Vagina (tissue), 2 donors: ENCODE measurements around the gene MTCL1. TPM values are rescaled to one million over a fixed set of nuclear protein-coding genes. Genes with fewer than 3 reads are reported as not detected.

Source experiments
- DNase-seq, 2 donors: peaks; one replicate each; pipeline ENCODE4 v3.0.0-alpha.2; 2017; ENCODE audit errors: extremely low spot score in 2 of 2
- H3K27ac ChIP-seq: fragments of 200-600 bp; sonication (generic); one replicate; pipeline ENCODE4 v1.5.1; 2019
- H3K27me3 ChIP-seq: fragments of 200-600 bp; sonication (generic); one replicate; pipeline ENCODE4 v1.5.1; 2019
- H3K36me3 ChIP-seq, 2 donors: fragments of 200-600 bp; sonication (generic); one replicate each; pipeline ENCODE4 v1.5.1; 2017 to 2019
- H3K4me1 ChIP-seq: fragments of 200-600 bp; sonication (generic); one replicate; pipeline ENCODE4 v1.5.1; 2019
- H3K4me3 ChIP-seq, 2 donors: fragments of 200-600 bp; sonication (generic); 1 replicate in 1 of 2; 2 replicates in 1 of 2; pipeline ENCODE4 v1.5.1; 2016 to 2019
- H3K9me3 ChIP-seq: fragments of 200-600 bp; sonication (generic); one replicate; pipeline ENCODE4 v1.5.1; 2019
- POLR2A ChIP-seq, 2 donors: fragments of 450-650 bp; IDR thresholded peaks; one replicate each; pipeline ENCODE4 v1.6.1; 2017; ENCODE audit warnings: antibody characterized with exemption in 2 of 2, mild to moderate bottlenecking in 2 of 2, moderate library complexity in 2 of 2
- POLR2AphosphoS5 ChIP-seq, 2 donors: sonication (generic); formaldehyde crosslinking; IDR thresholded peaks; one replicate each; pipeline ENCODE4 v1.9.0; 2017; ENCODE audit warnings: antibody characterized with exemption in 2 of 2, mild to moderate bottlenecking in 2 of 2, low read depth in 1 of 2; ENCODE audit not compliant: insufficient read depth in 1 of 2
- intact Hi-C: fragments of 100-400 bp; cut with DNase I; formaldehyde crosslinking; loops from one replicate; pipeline ENCODE4 v1.15.1; 2023
- total RNA-seq: library from RNA; depleted of rRNA; stranded (reverse); fragments of >200 nt; gene quantifications from one replicate; pipeline ENCODE4 v1.2.3, GENCODE V29; 2016
- TF ChIP-seq, protein P1 (sequence below), 3 experiments: fragments of 450-650 bp in 2 of 3; fragments of 200-600 bp in 1 of 3; sonication (generic) in 1 of 3; IDR thresholded peaks; one replicate each; pipeline ENCODE4 v1.5.1; 2017 to 2019; ENCODE audit warnings: antibody characterized with exemption in 3 of 3, mild to moderate bottlenecking in 2 of 3, moderate library complexity in 2 of 3

The MTCL1 gene
- 23.6 TPM for total RNA-seq

DNA sequence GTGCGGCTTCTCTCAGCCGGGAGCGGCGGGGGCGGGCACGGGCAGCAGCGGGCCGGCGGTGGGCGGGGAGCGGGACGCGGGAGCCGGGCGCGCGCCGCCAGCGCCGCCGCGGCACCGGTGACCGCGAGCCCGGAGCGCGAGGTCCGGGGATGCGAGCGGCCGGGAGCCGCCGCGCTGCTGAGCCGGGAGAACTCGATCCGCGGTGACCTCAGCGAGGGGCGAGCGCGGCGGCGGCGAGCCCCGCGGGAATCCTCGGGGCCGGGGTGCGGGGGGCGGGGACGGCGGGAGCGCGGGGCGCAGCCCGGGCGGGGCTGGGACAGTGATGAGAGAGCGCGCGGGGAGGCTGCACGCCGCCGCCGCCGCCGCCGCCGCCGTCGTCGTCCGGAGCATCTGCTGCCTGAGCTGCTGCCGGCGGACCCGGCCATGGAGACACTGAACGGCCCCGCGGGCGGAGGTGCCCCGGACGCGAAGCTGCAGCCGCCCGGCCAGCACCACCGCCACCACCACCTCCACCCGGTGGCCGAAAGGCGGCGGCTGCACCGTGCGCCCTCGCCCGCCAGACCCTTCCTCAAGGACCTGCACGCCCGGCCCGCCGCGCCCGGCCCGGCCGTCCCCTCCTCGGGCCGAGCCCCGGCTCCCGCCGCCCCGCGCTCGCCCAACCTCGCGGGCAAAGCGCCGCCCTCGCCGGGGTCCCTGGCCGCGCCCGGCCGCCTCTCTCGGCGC, at the start of gene MTCL1:
MTCL1 (plus strand) TSS at position 319 of the 723 bp plus-strand sequence; CDS start at position 424, 105 bp downstream.
- H3K27ac ChIP-seq, result peak within 1 kb of the TSS; percentile 84
- peaks cover 18% of the 10 kb centered on the region for H3K4me1 ChIP-seq
- TF ChIP-seq, protein P1, sequence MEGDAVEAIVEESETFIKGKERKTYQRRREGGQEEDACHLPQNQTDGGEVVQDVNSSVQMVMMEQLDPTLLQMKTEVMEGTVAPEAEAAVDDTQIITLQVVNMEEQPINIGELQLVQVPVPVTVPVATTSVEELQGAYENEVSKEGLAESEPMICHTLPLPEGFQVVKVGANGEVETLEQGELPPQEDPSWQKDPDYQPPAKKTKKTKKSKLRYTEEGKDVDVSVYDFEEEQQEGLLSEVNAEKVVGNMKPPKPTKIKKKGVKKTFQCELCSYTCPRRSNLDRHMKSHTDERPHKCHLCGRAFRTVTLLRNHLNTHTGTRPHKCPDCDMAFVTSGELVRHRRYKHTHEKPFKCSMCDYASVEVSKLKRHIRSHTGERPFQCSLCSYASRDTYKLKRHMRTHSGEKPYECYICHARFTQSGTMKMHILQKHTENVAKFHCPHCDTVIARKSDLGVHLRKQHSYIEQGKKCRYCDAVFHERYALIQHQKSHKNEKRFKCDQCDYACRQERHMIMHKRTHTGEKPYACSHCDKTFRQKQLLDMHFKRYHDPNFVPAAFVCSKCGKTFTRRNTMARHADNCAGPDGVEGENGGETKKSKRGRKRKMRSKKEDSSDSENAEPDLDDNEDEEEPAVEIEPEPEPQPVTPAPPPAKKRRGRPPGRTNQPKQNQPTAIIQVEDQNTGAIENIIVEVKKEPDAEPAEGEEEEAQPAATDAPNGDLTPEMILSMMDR (IDR thresholded peaks at IDR 0.05), result no peak
- TF ChIP-seq POLR2AphosphoS5 (IDR thresholded peaks at IDR 0.05; ENCODE audit: insufficient read depth in 1 of 2, low read depth in 1 of 2) (no peak), POLR2A (IDR thresholded peaks at IDR 0.05) (no peak)
- H3K9me3 ChIP-seq, result no peaks in the 10 kb centered on the region
- no peaks in the 10 kb centered on the region for H3K27me3 ChIP-seq
- no peaks in the 10 kb centered on the region for H3K36me3 ChIP-seq
- peak in 1 of 2 donors; percentile 60 for DNase-seq
- intact Hi-C loops, result no loop called here
- H3K4me3 ChIP-seq, result peak within 1 kb of the TSS; percentile 52 to 84

DNA sequence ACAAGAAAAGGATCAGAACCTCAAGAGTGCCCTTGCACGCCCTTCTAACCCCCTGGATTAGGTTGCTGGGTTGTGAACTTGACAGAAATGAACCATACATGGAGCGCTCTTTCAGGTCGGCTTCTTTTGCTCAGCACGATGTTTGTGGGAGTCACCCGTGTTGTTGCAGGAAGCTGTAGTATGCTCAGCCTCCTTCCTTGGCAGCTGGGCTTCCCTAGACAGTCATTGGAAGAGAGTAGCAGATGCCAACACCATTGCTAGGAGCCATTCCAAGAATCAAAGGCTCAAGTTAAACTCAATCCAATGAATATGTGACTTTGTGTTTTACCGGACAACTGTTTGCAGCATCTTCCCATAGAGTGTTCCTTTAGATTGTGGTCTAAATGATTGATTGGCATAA, 49.1 kb upstream of the MTCL1 start:
- intact Hi-C loops, result loop anchor here (10.0 kb wide), 1 partner anchor 329 kb away; no protein-coding TSS in a partner anchor
- TF ChIP-seq, protein P1 (IDR thresholded peaks at IDR 0.05), result no peak
- TF ChIP-seq POLR2A (IDR thresholded peaks at IDR 0.05) (no peak), POLR2AphosphoS5 (IDR thresholded peaks at IDR 0.05; ENCODE audit: insufficient read depth in 1 of 2, low read depth in 1 of 2) (no peak)
- H3K27ac ChIP-seq, result no peak overlapping the region

DNA sequence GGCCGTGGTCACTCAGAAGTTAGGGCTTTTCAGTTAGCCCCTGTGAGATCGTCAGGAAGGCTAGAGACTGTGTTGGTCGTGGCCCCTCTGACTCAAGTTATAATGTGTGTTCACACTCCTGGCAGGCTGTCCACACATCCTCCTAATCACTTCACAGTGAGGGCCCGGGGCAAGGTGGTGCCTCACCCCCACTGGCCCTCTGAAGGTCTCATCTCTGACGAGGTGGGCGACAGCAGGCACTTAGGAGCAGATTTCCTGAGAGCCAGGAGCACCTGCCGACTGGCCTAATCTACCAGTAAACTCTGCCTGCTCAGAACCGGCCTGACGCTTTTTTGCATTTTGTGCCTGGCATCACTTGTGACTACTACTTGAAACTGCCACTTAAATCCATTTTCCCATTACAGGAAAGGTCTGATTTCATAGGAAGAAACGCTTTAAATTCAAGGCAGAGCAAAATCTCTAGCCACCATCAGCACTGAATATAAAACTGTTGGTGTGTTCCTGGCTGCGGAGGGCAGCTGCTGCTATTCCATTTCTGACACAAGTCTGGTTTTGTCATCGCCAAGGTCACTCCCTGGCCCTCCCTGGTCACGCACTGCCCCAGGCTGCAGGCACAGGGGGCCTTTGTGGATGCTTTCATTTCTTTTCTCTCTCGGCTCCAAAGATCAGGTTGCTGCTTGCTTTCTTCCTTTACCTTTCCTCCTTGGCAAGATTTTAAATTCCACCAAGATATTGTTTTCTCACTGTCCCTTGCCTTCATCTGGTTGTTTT, 48.1 kb upstream of the MTCL1 start:
- H3K4me1 ChIP-seq, result peaks cover 5% of the 10 kb centered on the region
- H3K9me3 ChIP-seq, result no peaks in the 10 kb centered on the region
- intact Hi-C loops, result loop anchor here (10.0 kb wide), 1 partner anchor 328 kb away; no protein-coding TSS in a partner anchor
- TF ChIP-seq POLR2A (IDR thresholded peaks at IDR 0.05), result no peak
- no peak for TF ChIP-seq POLR2AphosphoS5 (IDR thresholded peaks at IDR 0.05; ENCODE audit: insufficient read depth in 1 of 2, low read depth in 1 of 2)
- TF ChIP-seq, protein P1 (IDR thresholded peaks at IDR 0.05), result no peak
- DNase-seq, result no peak
- H3K27me3 ChIP-seq, result no peaks in the 10 kb centered on the region
- H3K36me3 ChIP-seq, result no peaks in the 10 kb centered on the region
- no peak overlapping the region for H3K4me3 ChIP-seq
- H3K27ac ChIP-seq, result no peak overlapping the region

More for the DNA sequence above, 49.1 kb upstream of the MTCL1 start:
- no peaks in the 10 kb centered on the region for H3K9me3 ChIP-seq
- no peaks in the 10 kb centered on the region for H3K27me3 ChIP-seq
- no peaks in the 10 kb centered on the region for H3K4me1 ChIP-seq
- H3K36me3 ChIP-seq, result no peaks in the 10 kb centered on the region
- DNase-seq, result no peak
- no peak overlapping the region for H3K4me3 ChIP-seq

DNA sequence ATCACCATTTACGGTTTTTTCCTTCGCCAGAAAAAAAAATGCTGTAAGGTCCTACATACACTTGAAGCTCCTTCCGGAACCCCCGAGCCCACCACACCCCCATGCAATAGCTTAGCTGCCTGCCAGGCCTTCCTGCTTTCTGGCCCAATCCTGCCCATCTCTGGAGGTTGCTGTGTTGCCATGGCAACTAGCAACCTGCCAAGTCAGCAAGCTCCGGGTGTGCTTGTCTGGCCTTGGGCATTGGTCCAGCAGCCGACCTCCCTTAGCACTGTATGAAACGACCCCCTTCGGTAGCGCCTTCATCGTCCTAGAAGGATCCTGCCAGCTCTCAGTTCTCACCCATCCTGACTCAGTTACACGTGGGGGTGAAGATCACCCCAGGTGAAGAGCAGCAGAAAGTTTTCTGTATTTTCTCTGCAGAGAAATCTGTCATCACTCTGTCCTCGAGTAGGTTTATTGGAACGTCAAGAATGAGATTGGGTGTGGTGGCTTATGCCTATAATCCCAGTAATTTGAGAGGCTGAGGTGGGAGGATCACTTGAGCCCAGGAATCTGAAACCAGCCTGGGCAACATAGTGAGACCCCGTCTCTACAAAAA, 47.4 kb upstream of the MTCL1 start:
- Histone ChIP-seq H3K4me3 (no peak overlapping the region), H3K36me3 (no peaks in the 10 kb centered on the region), H3K4me1 (peaks cover 6% of the 10 kb centered on the region), H3K9me3 (no peaks in the 10 kb centered on the region), H3K27me3 (no peaks in the 10 kb centered on the region), H3K27ac (no peak overlapping the region)
- TF ChIP-seq, protein P1 (IDR thresholded peaks at IDR 0.05), result no peak
- TF ChIP-seq POLR2AphosphoS5 (IDR thresholded peaks at IDR 0.05; ENCODE audit: insufficient read depth in 1 of 2, low read depth in 1 of 2), result no peak
- no peak for TF ChIP-seq POLR2A (IDR thresholded peaks at IDR 0.05)
- intact Hi-C loops, result loop anchor here (10.0 kb wide), 1 partner anchor 327 kb away; no protein-coding TSS in a partner anchor
- DNase-seq, result no peak
